Skeletal muscle satellite cell (primary cell): ENCODE data around the gene TBXA2R.

Experiments used
- H3K27me3 ChIP-seq: 2 replicates; pipeline ENCODE4 v1.7.0; 2013; ENCODE audit warnings: low read length; ENCODE audit not compliant: control insufficient read depth, insufficient read depth
- H3K36me3 ChIP-seq: 2 replicates; pipeline ENCODE4 v1.7.0; 2013; ENCODE audit warnings: mild to moderate bottlenecking, control low read depth, low read length; ENCODE audit not compliant: insufficient read depth
- H3K4me1 ChIP-seq: 2 replicates; pipeline ENCODE4 v1.7.0; 2013; ENCODE audit warnings: low read length; ENCODE audit not compliant: control insufficient read depth, insufficient read depth
- H3K4me2 ChIP-seq: 2 replicates; pipeline ENCODE4 v1.7.0; 2013; ENCODE audit warnings: mild to moderate bottlenecking, low read length
- H3K4me3 ChIP-seq: 2 replicates; pipeline ENCODE4 v1.7.0; 2013; ENCODE audit warnings: low read length
- H3K9ac ChIP-seq: 2 replicates; pipeline ENCODE4 v1.7.0; 2013; ENCODE audit warnings: mild to moderate bottlenecking, low read depth, low read length, moderate library complexity
- H3K9me3 ChIP-seq: replicated peaks from 2 replicates; pipeline ENCODE4 v1.7.0; 2013; ENCODE audit warnings: mild to moderate bottlenecking, control low read depth, low read length

TBXA2R gene

GRCh38 chr19:3578390-3578789, 28.3 kb downstream of the TBXA2R start:
- peaks cover 19% of the 10 kb centered on the region for H3K36me3 ChIP-seq

GRCh38 chr19:3577723-3578344, 28.8 kb downstream of the TBXA2R start:
- no peak overlapping the region for H3K9ac ChIP-seq
- H3K36me3 ChIP-seq: peaks cover 19% of the 10 kb centered on the region

More at GRCh38 chr19:3578390-3578789, 28.3 kb downstream of the TBXA2R start:
- Histone ChIP-seq H3K4me2 (no peak overlapping the region), H3K4me3 (no peak overlapping the region), H3K9ac (no peak overlapping the region), H3K4me1 (peaks cover 13% of the 10 kb centered on the region), H3K9me3 (no peaks in the 10 kb centered on the region), H3K27me3 (no peaks in the 10 kb centered on the region)

GRCh38 chr19:3576696-3577443, 29.8 kb downstream of the TBXA2R start:
- Histone ChIP-seq H3K36me3 (peaks cover 19% of the 10 kb centered on the region), H3K9ac (no peak overlapping the region), H3K9me3 (no peaks in the 10 kb centered on the region), H3K4me1 (peaks cover 17% of the 10 kb centered on the region), H3K4me2 (peak overlapping the region; percentile 19), H3K4me3 (peak overlapping the region; percentile 28), H3K27me3 (no peaks in the 10 kb centered on the region)

More at GRCh38 chr19:3577723-3578344, 28.8 kb downstream of the TBXA2R start:
- peaks cover 13% of the 10 kb centered on the region for H3K4me1 ChIP-seq
- H3K9me3 ChIP-seq: no peaks in the 10 kb centered on the region
- no peaks in the 10 kb centered on the region for H3K27me3 ChIP-seq
- no peak overlapping the region for H3K4me3 ChIP-seq
- H3K4me2 ChIP-seq: no peak overlapping the region

- H3K36me3 ChIP-seq: peaks cover 19% of the 10 kb centered on the region
- no peak overlapping the region for H3K4me3 ChIP-seq
- no peak overlapping the region for H3K9ac ChIP-seq
- no peaks in the 10 kb centered on the region for H3K9me3 ChIP-seq
- H3K4me1 ChIP-seq: peaks cover 17% of the 10 kb centered on the region
- no peak overlapping the region for H3K4me2 ChIP-seq
- no peaks in the 10 kb centered on the region for H3K27me3 ChIP-seq
Measured at GRCh38 chr19:3575949-3576673, 30.6 kb downstream of the TBXA2R start.

GRCh38 chr19:3575260-3575741, 31.4 kb downstream of the TBXA2R start:
- H3K36me3 ChIP-seq: peaks cover 19% of the 10 kb centered on the region
- H3K4me2 ChIP-seq: no peak overlapping the region
- no peak overlapping the region for H3K4me3 ChIP-seq
- no peaks in the 10 kb centered on the region for H3K27me3 ChIP-seq
- no peaks in the 10 kb centered on the region for H3K9me3 ChIP-seq
- H3K4me1 ChIP-seq: peaks cover 11% of the 10 kb centered on the region
- no peak overlapping the region for H3K9ac ChIP-seq

- H3K4me2 ChIP-seq: peak overlapping the region; percentile 96
- H3K27me3 ChIP-seq: no peaks in the 10 kb centered on the region
- H3K4me1 ChIP-seq: peaks cover 5% of the 10 kb centered on the region
- H3K4me3 ChIP-seq: peak overlapping the region; percentile 99
- no peaks in the 10 kb centered on the region for H3K9me3 ChIP-seq
- peaks cover 19% of the 10 kb centered on the region for H3K36me3 ChIP-seq
- peak overlapping the region; percentile 92 for H3K9ac ChIP-seq
Measured at GRCh38 chr19:3573858-3574637, 32.6 kb downstream of the TBXA2R start.

- Histone ChIP-seq H3K4me3 (peak overlapping the region; percentile 99), H3K4me1 (peaks cover 5% of the 10 kb centered on the region), H3K36me3 (peaks cover 19% of the 10 kb centered on the region), H3K4me2 (peak overlapping the region; percentile 96), H3K9ac (peak overlapping the region; percentile 92), H3K27me3 (no peaks in the 10 kb centered on the region), H3K9me3 (no peaks in the 10 kb centered on the region)
Measured at GRCh38 chr19:3573162-3573857, 33.4 kb downstream of the TBXA2R start.

- peaks cover 5% of the 10 kb centered on the region for H3K4me1 ChIP-seq
- peaks cover 19% of the 10 kb centered on the region for H3K36me3 ChIP-seq
Measured at GRCh38 chr19:3572855-3573161, 33.9 kb downstream of the TBXA2R start, which contains the start of gene HMG20B. Gene HMG20B (plus strand): TSS chr19:3572944. CDS start chr19:3573310, 366 bp downstream.

GRCh38 chr19:3572132-3572854, 34.4 kb downstream of the TBXA2R start:
- peaks cover 5% of the 10 kb centered on the region for H3K4me1 ChIP-seq
- peaks cover 19% of the 10 kb centered on the region for H3K36me3 ChIP-seq
- no peaks in the 10 kb centered on the region for H3K9me3 ChIP-seq
- peak overlapping the region; percentile 82 for H3K4me2 ChIP-seq
- peak overlapping the region; percentile 70 for H3K4me3 ChIP-seq
- peak overlapping the region; percentile 78 for H3K9ac ChIP-seq
- no peaks in the 10 kb centered on the region for H3K27me3 ChIP-seq

More at GRCh38 chr19:3572855-3573161, 33.9 kb downstream of the TBXA2R start, which contains the start of gene HMG20B:
- peak within 1 kb of the TSS; percentile 96 for H3K4me2 ChIP-seq
- H3K27me3 ChIP-seq: no peaks in the 10 kb centered on the region
- H3K9me3 ChIP-seq: no peaks in the 10 kb centered on the region
- peak within 1 kb of the TSS; percentile 92 for H3K9ac ChIP-seq
- peak within 1 kb of the TSS; percentile 99 for H3K4me3 ChIP-seq

GRCh38 chr19:3570606-3571011, 36.1 kb downstream of the TBXA2R start:
- no peaks in the 10 kb centered on the region for H3K9me3 ChIP-seq
- H3K4me2 ChIP-seq: no peak overlapping the region
- no peak overlapping the region for H3K4me3 ChIP-seq
- H3K27me3 ChIP-seq: no peaks in the 10 kb centered on the region
- H3K9ac ChIP-seq: no peak overlapping the region
- peaks cover 12% of the 10 kb centered on the region for H3K36me3 ChIP-seq
- H3K4me1 ChIP-seq: peaks cover 5% of the 10 kb centered on the region
